Testis (tissue), 5 donors: ENCODE data around the gene BTBD1. TPM values are rescaled to one million over a fixed set of nuclear protein-coding genes. Genes with fewer than 3 reads are reported as not detected.

Source experiments
- DNase-seq: peaks from one replicate; pipeline ENCODE4 v3.0.0-alpha.2; 2019
- H3K27ac ChIP-seq, 2 donors: fragments of 200-600 bp; sonication (generic); one replicate each; pipeline ENCODE4 v1.5.1; 2019
- H3K27me3 ChIP-seq: fragments of 200-600 bp; sonication (generic); one replicate; pipeline ENCODE4 v1.5.1; 2019
- H3K36me3 ChIP-seq: fragments of 200-600 bp; sonication (generic); one replicate; pipeline ENCODE4 v1.5.1; 2017; ENCODE audit warnings: low read depth; ENCODE audit errors: missing control alignments
- H3K4me1 ChIP-seq: fragments of 200-600 bp; sonication (generic); one replicate; pipeline ENCODE4 v1.5.1; 2019
- H3K4me3 ChIP-seq, 2 donors: fragments of 200-600 bp; sonication (generic); one replicate each; pipeline ENCODE4 v1.5.1; 2017 to 2019
- H3K9me3 ChIP-seq: fragments of 200-600 bp; sonication (generic); one replicate; pipeline ENCODE4 v1.5.1; 2017
- POLR2A ChIP-seq: fragments of 450-650 bp; IDR thresholded peaks from one replicate; pipeline ENCODE4 v1.6.1; 2017; ENCODE audit warnings: antibody characterized with exemption, mild to moderate bottlenecking, moderate library complexity
- WGBS, 2 donors: methylation state at CpG; one replicate each; pipeline ENCODE4 v1.1.5; 2018; 5-methylcytosine and 5-hydroxymethylcytosine counted together
- intact Hi-C: fragments of 100-400 bp; cut with DNase I; formaldehyde crosslinking; loops from one replicate; pipeline ENCODE4 v1.15.1; 2023; ENCODE audit warnings: low total_unique reads
- long read RNA-seq, 2 donors: transcript quantifications; one replicate each; lab custom pipeline, GENCODE V29; 2026
- polyA plus RNA-seq: library from polyadenylated mRNA; stranded (reverse); fragments of 350-450 nt; fragmentation: Illumina TruSeq; extraction: RNeasy Lipid Tissue Mini Kit (QIAGEN cat#74804); gene quantifications from one replicate; pipeline ENCODE4 v1.2.3, GENCODE V29; 2014; ENCODE audit warnings: low read depth, low replicate concordance; ENCODE audit not compliant: insufficient read depth
- total RNA-seq, 2 donors: library from RNA; depleted of rRNA; stranded (reverse); fragments of >200 nt; gene quantifications; one replicate each; pipeline ENCODE4 v1.2.3, GENCODE V29; 2016
- TF ChIP-seq, protein P1 (sequence below), 3 experiments: fragments of 450-650 bp in 2 of 3; fragments of 200-600 bp in 1 of 3; sonication (generic) in 1 of 3; IDR thresholded peaks; one replicate each; pipeline ENCODE4 v1.5.1; 2016 to 2019; ENCODE audit warnings: antibody characterized with exemption in 3 of 3, mild to moderate bottlenecking in 2 of 3, moderate library complexity in 1 of 3

The BTBD1 gene
- total RNA-seq, result 100 to 1,000 TPM in 1 of 2 donors, 10 to 100 TPM in 1; 94.6 to 104 TPM
- polyA plus RNA-seq, result 118 TPM
- long read RNA-seq, donor 1, transcript BTBD1-201 (8 exons, 3,297 nt), result major isoform, 9 of 42 reads
- long read RNA-seq, donor 1, partial matches to known transcripts, result 33 of 42 reads
- long read RNA-seq, donor 1, other reads (novel, unspliced or antisense), result 0 of 42 reads
- long read RNA-seq, donor 2, transcript BTBD1-201 (8 exons, 3,297 nt), result major isoform, 13 of 19 reads
- long read RNA-seq, donor 2, partial matches to known transcripts, result 5 of 19 reads
- long read RNA-seq, donor 2, other reads (novel, unspliced or antisense), result 0 of 19 reads

DNA sequence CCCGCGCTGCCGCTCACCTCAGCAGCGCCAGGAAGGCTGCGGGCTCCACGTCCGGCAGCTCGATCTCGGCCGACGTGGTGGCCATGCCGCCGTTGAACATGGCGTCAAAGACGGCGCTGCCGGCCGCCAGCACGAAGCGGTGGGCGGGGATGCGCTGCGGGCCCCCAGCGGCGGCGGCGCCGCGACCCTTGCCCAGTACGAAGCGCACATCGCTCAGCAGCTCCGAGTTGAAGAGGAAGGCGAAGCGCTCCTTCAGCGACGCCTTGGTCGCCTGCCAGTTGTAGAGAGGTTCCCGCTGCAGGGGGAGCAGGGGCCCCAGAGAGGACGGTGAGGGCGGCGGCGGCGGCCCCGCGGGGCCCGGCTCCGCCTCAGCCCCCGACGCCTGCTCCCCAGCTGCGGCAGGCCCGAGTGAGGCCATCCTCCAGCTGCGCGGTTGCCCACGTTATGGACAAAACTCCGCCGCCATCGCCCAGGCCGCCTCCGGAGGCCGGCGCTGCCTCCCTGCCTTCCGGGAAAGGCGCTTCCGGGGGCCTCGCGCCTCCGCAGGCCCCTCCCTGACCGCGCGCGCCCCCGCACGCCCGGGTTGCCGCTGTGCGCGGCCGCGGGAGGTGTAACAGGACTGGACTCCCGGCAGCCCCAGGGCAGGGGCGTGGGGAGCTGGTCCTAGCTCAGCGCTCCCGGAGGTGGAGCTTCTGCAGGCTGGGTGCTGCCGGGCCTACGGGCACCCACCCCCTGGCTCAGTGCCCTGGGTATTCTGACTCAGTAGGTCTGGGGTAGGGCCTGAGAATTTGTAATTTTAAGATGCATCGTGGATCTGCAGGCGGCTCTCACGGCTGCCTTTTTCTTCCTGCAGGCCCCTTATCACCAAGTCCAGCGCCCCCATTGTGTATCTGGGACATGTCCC is at the start of gene BTBD1:
TSS of gene BTBD1 (minus strand) at position 519 of the 904 bp plus-strand sequence. CDS start at position 418, 101 bp downstream.
- Histone ChIP-seq H3K36me3 (no peaks in the 10 kb centered on the region), H3K4me3 (peak within 1 kb of the TSS; percentile 95 to 97), H3K9me3 (no peaks in the 10 kb centered on the region), H3K27me3 (no peaks in the 10 kb centered on the region), H3K4me1 (peaks cover 20% of the 10 kb centered on the region), H3K27ac (peak within 1 kb of the TSS; percentile 92 to 94)
- WGBS, 2 donors, result 0 to 2% methylated on average over 1 to 31 of the region's 90 CpGs
- intact Hi-C loops, result no loop called here
- TF ChIP-seq, protein P1, sequence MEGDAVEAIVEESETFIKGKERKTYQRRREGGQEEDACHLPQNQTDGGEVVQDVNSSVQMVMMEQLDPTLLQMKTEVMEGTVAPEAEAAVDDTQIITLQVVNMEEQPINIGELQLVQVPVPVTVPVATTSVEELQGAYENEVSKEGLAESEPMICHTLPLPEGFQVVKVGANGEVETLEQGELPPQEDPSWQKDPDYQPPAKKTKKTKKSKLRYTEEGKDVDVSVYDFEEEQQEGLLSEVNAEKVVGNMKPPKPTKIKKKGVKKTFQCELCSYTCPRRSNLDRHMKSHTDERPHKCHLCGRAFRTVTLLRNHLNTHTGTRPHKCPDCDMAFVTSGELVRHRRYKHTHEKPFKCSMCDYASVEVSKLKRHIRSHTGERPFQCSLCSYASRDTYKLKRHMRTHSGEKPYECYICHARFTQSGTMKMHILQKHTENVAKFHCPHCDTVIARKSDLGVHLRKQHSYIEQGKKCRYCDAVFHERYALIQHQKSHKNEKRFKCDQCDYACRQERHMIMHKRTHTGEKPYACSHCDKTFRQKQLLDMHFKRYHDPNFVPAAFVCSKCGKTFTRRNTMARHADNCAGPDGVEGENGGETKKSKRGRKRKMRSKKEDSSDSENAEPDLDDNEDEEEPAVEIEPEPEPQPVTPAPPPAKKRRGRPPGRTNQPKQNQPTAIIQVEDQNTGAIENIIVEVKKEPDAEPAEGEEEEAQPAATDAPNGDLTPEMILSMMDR (IDR thresholded peaks at IDR 0.05), result no peak
- TF ChIP-seq POLR2A, result peak; percentile 62
- peak; percentile 94 for DNase-seq

DNA sequence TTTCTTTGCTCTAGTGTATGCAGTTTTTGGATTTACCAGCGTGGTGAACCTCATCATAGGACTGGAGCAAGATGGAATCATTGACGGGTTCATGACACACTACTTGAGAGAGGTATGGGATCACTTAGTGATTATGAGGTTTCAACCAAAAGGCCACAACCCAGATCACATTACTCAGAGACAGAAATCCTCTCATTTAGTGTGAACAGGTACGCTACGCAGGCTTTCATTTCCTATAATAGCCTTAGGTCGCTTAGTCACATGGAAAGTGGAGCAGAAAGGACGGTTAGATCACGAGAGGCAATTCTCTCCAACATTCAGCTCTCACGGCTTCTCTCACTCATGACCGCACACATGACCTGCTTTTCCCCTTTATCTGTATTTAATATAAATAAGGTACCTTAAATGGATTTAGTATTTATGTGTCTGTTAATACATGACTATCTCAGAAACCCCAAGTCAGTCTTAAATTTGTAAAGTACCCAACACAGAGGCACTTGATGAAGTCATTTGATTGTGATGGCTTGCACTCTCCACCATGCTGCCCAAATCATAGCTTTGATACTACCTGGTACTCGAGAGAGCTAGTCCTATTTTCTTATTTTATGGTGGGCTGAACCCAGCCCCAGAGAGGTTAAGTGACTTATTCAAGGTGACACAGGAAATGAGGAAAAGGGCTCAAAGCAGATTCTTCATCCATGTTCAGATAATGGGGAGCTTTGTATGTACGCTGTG is 48.9 kb upstream of the BTBD1 start:
- Histone ChIP-seq H3K4me1 (no peaks in the 10 kb centered on the region), H3K4me3 (no peak overlapping the region), H3K27ac (no peak overlapping the region), H3K27me3 (no peaks in the 10 kb centered on the region), H3K9me3 (no peaks in the 10 kb centered on the region), H3K36me3 (no peaks in the 10 kb centered on the region)
- intact Hi-C loops, result no loop called here
- no peak for DNase-seq
- no peak for TF ChIP-seq POLR2A
- TF ChIP-seq, protein P1 (IDR thresholded peaks at IDR 0.05), result no peak
- WGBS, 2 donors, result 93 to 94% methylated on average over 11 of the region's 11 CpGs

DNA sequence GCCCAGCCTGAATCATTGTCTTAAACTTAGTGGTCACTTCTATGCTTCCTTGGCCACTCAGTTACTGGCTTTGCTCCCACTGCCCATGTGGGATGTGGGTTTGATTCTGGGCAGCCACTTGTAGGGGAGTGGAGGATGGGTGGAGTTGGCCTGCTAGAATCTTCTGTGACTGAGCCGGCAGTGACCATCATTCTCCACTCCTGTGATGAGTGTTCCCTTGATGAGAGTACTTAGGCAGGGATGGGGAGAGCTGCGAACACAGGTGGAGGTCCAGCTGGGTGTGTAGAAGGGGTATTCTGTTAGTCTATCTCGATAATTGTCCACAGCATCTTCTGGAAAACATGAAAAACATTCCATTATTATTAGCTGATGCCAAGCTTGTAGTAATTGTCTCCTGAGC is 48.4 kb upstream of the BTBD1 start:
- no peak overlapping the region for H3K4me3 ChIP-seq
- TF ChIP-seq POLR2A, result no peak
- TF ChIP-seq, protein P1 (IDR thresholded peaks at IDR 0.05), result no peak
- DNase-seq, result no peak
- WGBS, 2 donors, result 94% methylated on average over 3 of the region's 3 CpGs
- intact Hi-C loops, result no loop called here
- H3K27me3 ChIP-seq, result no peaks in the 10 kb centered on the region
- H3K36me3 ChIP-seq, result no peaks in the 10 kb centered on the region
- H3K27ac ChIP-seq, result no peak overlapping the region
- H3K9me3 ChIP-seq, result no peaks in the 10 kb centered on the region
- no peaks in the 10 kb centered on the region for H3K4me1 ChIP-seq

DNA sequence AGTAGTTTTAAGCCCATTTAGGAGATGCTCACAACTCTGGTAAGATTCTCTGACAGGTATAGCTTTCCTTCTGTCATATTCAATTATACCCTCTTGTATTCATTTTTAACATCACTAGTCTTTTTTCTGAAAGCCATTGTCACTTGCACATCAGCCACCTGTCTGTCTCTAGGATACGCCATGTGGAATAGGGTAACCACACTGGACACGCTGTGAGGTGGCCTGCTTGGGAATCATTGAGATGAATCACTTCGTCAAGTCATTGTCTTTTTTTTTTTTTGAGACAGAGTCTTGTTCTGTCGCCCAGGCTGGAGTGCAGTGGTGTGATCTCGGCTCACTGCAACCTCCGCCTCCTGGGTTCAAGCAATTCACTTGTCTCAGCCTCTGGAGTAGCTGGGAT is 47.8 kb upstream of the BTBD1 start:
- Histone ChIP-seq H3K27me3 (no peaks in the 10 kb centered on the region), H3K36me3 (no peaks in the 10 kb centered on the region), H3K4me3 (no peak overlapping the region), H3K27ac (no peak overlapping the region), H3K4me1 (no peaks in the 10 kb centered on the region), H3K9me3 (no peaks in the 10 kb centered on the region)
- DNase-seq, result no peak
- TF ChIP-seq, protein P1 (IDR thresholded peaks at IDR 0.05), result no peak
- no peak for TF ChIP-seq POLR2A
- 92 to 94% methylated on average over 6 of the region's 6 CpGs for WGBS, 2 donors
- intact Hi-C loops, result no loop called here
